Stimulated activated CD4-positive, alpha-beta T cell treated with anti-CD3 and anti-CD28 coated beads, TNF-alpha, amount 100 ng/mL, for 48 hours (primary cell): ENCODE data around the gene SDHAF3.

Source experiments
- DNase-seq, 3 donors: peaks; one replicate each; pipeline ENCODE4 v3.0.0-alpha.2; 2020; ENCODE audit warnings: low read depth in 3 of 3

The SDHAF3 gene

DNA sequence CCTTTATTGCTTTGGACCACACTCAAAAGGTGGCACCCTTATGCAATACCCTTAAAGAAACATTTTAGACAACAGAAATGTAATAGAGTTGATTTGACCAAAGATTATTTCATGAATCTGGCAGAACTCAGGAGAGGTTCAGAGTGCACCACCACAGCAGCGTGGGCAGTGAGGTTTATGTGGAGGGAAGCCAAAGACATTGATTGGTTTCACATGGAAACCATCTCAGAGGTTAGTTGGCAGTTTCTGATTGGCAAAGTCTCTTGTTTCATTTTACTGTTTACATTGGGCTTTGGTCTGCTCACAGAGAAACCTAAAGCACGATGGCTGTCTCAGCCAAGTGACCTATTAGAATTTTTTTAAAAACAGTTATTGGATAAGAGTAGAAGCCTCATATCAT lies 101.3 kb downstream of the SDHAF3 start:
- DNase-seq = no peak

DNA sequence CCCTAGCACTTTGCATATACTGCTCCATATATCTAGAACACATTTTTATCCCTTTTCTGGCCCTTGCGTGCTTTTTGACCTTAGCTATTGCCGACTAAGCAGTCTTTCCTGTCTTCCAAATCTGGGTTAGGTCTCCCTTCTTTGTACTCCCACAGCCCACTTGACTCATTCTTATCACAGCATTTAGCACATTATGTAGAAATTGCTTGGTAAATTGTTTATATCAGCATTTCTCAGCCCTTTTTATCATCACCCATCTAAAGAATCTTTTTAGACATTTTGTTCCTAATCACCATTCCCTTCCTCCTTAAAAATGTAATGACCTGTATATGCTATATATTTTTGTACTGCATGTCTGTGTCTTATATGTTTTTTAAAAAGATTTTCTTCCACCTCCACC lies 101.7 kb downstream of the SDHAF3 start:
- no peak for DNase-seq

DNA sequence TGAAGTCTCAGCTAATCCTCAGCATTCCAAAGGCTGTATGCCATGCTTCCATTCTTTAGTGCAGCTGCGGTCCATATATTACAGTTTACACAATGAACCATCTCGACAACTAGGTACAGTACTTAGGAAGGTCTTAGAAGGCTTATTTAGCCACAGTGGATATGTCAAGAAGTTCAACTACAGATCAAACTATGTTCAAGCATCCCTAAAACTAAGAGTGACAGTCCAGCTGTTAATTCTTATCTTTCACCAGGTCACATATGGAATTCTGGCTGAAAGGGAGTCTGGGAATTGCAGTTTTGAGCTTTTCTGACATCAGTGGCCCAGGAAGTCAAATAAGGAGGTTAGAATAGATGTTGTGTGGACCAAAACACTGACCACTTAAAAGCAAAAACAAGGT lies 106.8 kb downstream of the SDHAF3 start:
- no peak for DNase-seq

DNA sequence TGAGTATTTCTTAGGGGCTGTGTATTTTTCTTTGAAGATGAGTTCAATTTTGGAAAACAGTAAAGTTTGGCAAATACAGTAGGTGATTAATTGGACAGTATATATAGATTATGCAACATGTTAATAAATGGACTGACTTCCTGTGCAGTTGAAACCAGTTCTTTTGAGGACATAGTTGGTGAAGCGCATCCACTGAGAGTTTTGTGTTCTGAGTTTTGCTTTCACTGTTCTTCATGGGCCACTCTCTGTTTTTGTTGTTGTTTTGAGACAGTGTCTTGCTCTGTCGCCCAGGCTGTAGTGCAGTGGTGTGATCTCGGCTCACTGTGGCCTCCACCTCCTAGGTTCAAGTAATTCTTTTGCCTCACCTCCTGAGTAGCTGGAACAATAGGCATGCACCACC lies 109.0 kb downstream of the SDHAF3 start:
- no peak for DNase-seq
